Activated T-helper 1 cell treated with anti-CD3 and anti-CD28 coated beads, Interleukin-12 subunit alpha, Interleukin-12 subunit beta, Interleukin-2, Interleukin-4 antibody, amounts not matched to agents 30 ng/mL and 10 ng/mL and 1 ng/mL, durations not matched to agents 14 hours and 24 hours and 36 hours (primary cell): ENCODE data around the gene ANXA2. TPM values are rescaled to one million over a fixed set of nuclear protein-coding genes. Genes with fewer than 3 reads are reported as not detected.
"Not testable (repeated sequence)": the region's sequence is repeated elsewhere in the genome, so short reads cannot be mapped to it uniquely, and the experiment has no call there.

Experiments used
- DNase-seq: peaks from one replicate; pipeline ENCODE4 v3.0.0; 2021; ENCODE audit warnings: low spot score
- H3K27ac Mint-ChIP-seq: one replicate; pipeline ENCODE4 v1.8.0; 2021; ENCODE audit warnings: mild to moderate bottlenecking, mixed read lengths
- H3K27me3 Mint-ChIP-seq: one replicate; pipeline ENCODE4 v1.8.0; 2022; ENCODE audit warnings: mild to moderate bottlenecking, moderate library complexity, mixed read lengths; ENCODE audit not compliant: insufficient read depth
- H3K36me3 Mint-ChIP-seq: one replicate; pipeline ENCODE4 v1.8.0; 2021; ENCODE audit warnings: low read depth, mixed read lengths
- H3K4me1 Mint-ChIP-seq: one replicate; pipeline ENCODE4 v1.8.0; 2021; ENCODE audit warnings: low read depth, mixed read lengths
- H3K4me3 Mint-ChIP-seq: one replicate; pipeline ENCODE4 v1.8.0; 2021; ENCODE audit warnings: mild to moderate bottlenecking, moderate library complexity, mixed read lengths
- H3K9me3 Mint-ChIP-seq: one replicate; pipeline ENCODE4 v1.8.0; 2021; ENCODE audit warnings: mixed read lengths
- intact Hi-C: fragments of 100-400 bp; cut with micrococcal nuclease; formaldehyde crosslinking; loops from one replicate; pipeline ENCODE4 v1.15.1; 2024
- total RNA-seq: library from RNA; stranded (reverse); gene quantifications from 2 replicates; pipeline ENCODE4 v1.2.3, GENCODE V29; 2022

The ANXA2 gene
- total RNA-seq, 1 donor from 2014 or later = 247 TPM

DNA sequence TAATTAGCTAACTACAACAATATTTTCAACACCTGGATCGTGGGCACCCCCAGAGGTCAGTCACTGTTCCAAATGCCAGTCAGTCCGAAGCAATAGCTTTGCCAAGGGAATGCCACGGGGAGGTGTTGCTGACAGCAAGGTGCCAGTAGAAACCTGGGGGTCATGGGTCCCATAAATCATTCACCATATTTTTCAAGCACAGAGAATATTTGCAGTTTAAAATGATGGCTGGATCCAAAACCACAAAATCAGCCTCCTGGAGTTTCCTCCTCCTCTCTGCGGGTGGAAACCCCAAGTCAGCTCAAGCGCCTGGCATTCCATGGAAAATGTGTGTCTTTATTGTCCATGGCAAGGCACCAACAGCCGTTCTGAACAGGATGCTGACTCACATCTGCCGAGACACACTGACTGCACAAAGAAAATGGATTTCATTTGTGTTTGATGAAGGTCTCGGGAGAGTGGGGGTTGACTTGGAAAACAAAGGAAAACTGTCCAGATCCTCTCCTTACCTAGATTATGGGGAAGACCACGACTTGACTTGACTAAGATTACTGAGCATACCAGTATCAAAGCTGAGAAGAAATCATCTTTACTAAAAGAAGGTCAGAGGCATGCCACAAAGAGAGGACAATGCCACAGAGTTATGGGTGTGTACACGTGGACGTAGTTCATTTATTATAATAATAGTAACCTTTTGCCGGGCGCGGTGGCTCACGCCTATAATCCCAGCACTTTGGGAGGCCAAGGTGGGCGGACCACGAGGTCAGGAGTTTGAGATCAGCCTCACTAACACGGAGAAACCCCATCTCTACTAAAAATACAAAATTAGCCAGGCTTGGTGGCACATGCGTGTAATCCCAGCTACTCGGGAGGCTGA, 26.4 kb downstream of the ANXA2 start:
- no peaks in the 10 kb centered on the region for H3K27me3 Mint-ChIP-seq
- no peak for DNase-seq
- peaks cover 39% of the 10 kb centered on the region for H3K36me3 Mint-ChIP-seq
- intact Hi-C loops = loop anchor here (1.0 kb wide), 1 partner anchor 9 kb away; no protein-coding TSS in a partner anchor
- H3K4me1 Mint-ChIP-seq = peaks cover 47% of the 10 kb centered on the region
- peak overlapping the region; percentile 93 for H3K27ac Mint-ChIP-seq
- H3K4me3 Mint-ChIP-seq = peak overlapping the region; percentile 49
- H3K9me3 Mint-ChIP-seq = no peaks in the 10 kb centered on the region

DNA sequence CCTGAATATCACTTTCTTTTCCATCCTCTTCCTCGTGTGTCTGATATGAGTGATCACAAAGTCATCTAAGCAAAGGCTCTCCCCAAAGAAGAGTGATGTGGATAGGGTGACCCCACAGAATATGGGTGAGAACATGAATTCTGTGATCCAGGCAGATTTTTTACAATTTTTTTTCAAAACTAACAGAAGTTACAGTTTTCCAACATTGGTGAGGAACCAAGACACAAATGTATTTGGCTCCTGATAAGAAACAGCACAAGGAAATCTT, 27.0 kb downstream of the ANXA2 start:
- H3K4me3 Mint-ChIP-seq = no peak overlapping the region
- no peaks in the 10 kb centered on the region for H3K27me3 Mint-ChIP-seq
- H3K9me3 Mint-ChIP-seq = no peaks in the 10 kb centered on the region
- DNase-seq = no peak
- peaks cover 38% of the 10 kb centered on the region for H3K36me3 Mint-ChIP-seq
- peaks cover 47% of the 10 kb centered on the region for H3K4me1 Mint-ChIP-seq
- intact Hi-C loops = loop anchor here (1.0 kb wide), 2 partner anchors 9 to 18 kb away; no protein-coding TSS in a partner anchor
- H3K27ac Mint-ChIP-seq = peak overlapping the region; percentile 93

DNA sequence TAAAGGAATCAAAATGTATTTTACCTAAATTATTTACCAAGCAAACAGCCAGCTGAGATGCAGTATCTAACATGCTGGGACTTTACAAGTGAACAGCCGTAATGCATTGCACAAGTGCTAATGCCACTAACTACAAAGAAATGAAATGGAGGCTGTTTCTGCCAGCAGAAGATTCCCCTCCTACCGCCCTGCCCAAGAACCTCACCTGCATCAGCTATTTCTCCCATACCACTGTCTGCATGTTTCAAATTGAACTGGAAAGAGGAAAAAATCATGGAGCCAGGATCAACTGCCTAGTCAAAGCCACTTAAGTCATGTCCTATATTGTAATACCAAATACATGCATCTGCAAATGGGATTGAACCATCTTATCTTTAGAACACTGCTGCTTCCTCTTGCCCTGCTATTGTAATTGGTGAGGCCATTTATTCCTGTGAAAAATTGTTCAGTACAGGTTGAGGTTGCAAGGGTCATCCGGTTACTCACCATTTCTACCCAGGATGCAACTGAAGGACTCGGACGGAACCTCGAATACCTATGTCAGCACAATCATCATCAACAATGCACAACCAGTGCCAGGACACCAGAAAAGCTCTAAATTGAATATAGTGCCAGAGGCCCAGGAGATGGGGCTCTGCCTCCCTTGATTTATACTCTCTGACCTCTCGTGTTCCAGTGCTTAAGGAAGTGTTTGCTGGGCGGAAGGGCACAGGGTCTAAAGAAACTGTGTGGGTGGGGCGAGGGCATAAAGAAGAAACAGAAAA, 27.5 kb downstream of the ANXA2 start:
- Mint-ChIP-seq H3K9me3 (no peaks in the 10 kb centered on the region), H3K4me3 (peak overlapping the region; percentile 32), H3K27ac (peak overlapping the region; percentile 93), H3K36me3 (peaks cover 35% of the 10 kb centered on the region), H3K4me1 (peaks cover 47% of the 10 kb centered on the region), H3K27me3 (no peaks in the 10 kb centered on the region)
- no peak for DNase-seq
- intact Hi-C loops = loop anchor here (1.0 kb wide), 1 partner anchor 19 kb away; no protein-coding TSS in a partner anchor

DNA sequence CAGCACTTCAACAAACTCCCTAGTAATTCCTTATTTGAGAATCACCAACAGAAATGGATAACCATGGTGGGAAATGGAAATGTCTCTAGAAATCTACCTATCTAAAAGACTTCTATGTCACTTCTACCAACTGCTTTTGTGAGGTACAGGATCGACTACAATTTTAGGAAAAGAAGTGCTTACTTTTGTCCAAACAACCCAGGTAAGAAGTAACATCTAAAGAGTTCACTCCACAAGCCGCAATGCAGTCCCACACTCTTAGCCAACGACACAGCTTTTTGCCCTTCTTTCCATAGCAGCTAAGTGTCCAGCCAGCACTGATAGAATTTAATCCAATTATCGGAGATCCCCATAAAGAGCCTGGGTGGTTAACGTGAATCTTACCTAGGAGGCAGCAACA, 28.1 kb downstream of the ANXA2 start:
- Mint-ChIP-seq H3K27ac (peak overlapping the region; percentile 93), H3K36me3 (peaks cover 37% of the 10 kb centered on the region)
- intact Hi-C loops = loop anchor here (1.0 kb wide), 1 partner anchor 20 kb away; no protein-coding TSS in a partner anchor

DNA sequence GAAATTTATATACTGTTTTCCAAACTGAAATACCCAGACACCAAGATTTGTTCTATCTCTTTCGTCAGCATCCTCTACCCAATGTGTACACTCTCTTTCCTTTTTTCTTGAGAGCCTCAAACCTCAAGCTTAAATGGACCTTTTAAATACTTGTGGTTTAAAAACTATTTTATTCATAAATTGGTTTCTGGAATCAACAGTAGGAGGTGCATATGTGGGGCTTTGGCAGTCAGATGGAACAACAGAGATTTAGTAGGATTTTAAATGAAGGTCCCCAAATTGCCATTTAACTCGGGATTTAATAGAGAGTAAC, 33.2 kb downstream of the ANXA2 start:
- intact Hi-C loops = no loop called here
- Mint-ChIP-seq H3K27ac (no peak overlapping the region), H3K4me3 (no peak overlapping the region), H3K9me3 (no peaks in the 10 kb centered on the region), H3K4me1 (peaks cover 36% of the 10 kb centered on the region), H3K27me3 (no peaks in the 10 kb centered on the region), H3K36me3 (peaks cover 44% of the 10 kb centered on the region)
- DNase-seq = no peak

More for the DNA sequence above, 28.1 kb downstream of the ANXA2 start:
- peaks cover 46% of the 10 kb centered on the region for H3K4me1 Mint-ChIP-seq
- no peak overlapping the region for H3K4me3 Mint-ChIP-seq
- no peaks in the 10 kb centered on the region for H3K27me3 Mint-ChIP-seq
- DNase-seq = no peak
- H3K9me3 Mint-ChIP-seq = no peaks in the 10 kb centered on the region

DNA sequence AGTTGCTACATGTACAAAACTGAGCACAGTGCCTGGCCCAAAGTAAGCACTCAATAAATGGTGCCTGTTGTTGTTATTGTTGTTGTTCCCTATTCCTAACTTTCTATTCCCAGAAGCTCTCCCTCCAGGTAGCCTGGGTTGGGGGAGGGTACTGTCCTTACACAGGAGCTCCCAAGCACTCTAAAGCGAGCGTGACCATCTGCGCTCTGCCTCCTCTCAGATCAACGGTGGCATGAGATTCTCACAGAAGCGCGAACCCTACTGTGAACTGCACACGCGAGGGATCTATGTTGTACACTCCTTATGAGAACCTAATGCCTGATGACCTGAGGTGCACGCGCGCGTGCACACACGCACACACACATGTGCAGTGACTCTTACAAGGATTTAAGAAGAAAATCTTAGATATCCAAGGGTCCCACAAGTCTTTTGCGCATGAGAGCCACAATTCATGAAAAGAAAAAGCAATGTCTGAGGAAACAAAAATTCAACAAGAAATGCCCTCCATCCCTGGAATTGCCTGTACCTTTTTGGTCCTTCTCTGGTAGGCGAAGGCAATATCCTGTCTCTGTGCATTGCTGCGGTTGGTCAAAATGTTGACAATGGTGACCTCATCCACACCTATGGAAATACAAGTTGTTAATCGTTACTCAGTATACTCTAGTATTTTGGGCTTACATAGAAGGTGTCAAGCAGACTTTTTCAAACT, 33.7 kb downstream of the ANXA2 start:
- Mint-ChIP-seq H3K4me3 (no peak overlapping the region), H3K36me3 (peaks cover 48% of the 10 kb centered on the region), H3K9me3 (no peaks in the 10 kb centered on the region), H3K27me3 (no peaks in the 10 kb centered on the region), H3K4me1 (peaks cover 36% of the 10 kb centered on the region), H3K27ac (peak overlapping the region; percentile 40)
- DNase-seq = no peak
- intact Hi-C loops = loop anchor here (2.0 kb wide), 1 partner anchor 221 kb away; no protein-coding TSS in a partner anchor

DNA sequence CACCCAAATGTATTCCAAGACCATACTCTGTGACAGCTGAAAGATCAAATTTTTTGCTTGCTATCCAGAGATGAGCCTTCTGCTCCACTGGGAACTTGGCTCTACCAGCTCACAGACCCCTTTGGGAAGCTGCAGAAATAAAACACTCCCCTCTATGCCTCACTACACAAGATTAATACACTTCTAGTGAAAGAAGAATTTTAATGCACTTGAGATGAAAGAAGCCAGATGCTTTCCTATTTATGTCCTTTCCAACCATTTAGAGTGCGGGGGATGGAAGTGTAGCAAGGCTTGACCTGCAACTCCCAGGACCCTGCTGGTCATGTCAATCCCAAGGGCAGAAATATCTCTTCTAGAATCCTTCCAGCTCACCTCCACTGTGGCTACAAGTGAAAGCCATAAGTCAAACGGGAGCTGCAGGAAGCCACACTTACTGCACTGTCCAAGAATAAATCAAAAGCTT, 34.7 kb downstream of the ANXA2 start:
- no peaks in the 10 kb centered on the region for H3K27me3 Mint-ChIP-seq
- peak overlapping the region; percentile 52 for H3K4me3 Mint-ChIP-seq
- no peaks in the 10 kb centered on the region for H3K9me3 Mint-ChIP-seq
- peaks cover 54% of the 10 kb centered on the region for H3K36me3 Mint-ChIP-seq
- H3K27ac Mint-ChIP-seq = peak overlapping the region; percentile 86
- H3K4me1 Mint-ChIP-seq = peaks cover 36% of the 10 kb centered on the region
- DNase-seq = no peak
- intact Hi-C loops = loop anchor here (2.0 kb wide), 1 partner anchor 222 kb away; no protein-coding TSS in a partner anchor

DNA sequence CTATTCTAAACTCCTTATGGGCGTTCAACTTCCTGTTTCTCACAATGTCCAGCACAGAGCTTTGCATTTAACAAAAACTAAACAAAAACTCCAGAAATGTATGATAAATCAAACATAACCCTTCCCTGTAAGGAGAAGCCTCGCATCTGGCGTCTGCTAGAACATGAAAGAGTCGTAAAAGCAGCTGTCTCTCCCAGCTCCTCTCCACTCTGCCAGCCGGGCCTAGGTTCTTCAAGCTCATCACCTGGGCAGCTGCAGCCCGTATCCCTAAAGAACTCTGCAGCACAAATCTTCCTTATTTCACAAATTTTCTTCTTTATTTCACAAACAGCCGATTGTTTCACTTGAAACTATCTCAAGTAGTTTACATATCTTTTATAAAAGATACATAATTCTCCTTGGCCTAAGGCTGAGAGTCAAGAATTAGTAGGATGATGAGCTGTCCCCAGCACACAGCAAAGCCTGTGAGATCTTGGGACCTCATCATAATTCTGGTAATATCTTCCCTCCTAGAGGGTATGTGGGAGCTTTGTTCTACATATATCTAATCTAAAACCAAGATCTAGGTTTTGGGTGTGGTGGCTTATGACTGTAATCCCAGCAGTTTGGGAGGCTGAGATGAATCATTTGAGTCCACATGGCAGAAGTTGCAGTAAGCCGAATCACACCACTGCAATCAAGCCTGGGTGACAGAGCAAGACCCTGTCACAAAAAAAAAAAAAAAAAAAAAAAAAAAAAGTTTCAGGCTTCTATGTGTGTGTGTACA, 35.3 kb downstream of the ANXA2 start:
- Mint-ChIP-seq H3K4me1 (peaks cover 36% of the 10 kb centered on the region), H3K27ac (peak overlapping the region; percentile 82), H3K27me3 (no peaks in the 10 kb centered on the region), H3K36me3 (peaks cover 54% of the 10 kb centered on the region), H3K4me3 (peak overlapping the region; percentile 13), H3K9me3 (no peaks in the 10 kb centered on the region)
- peak; percentile 49 for DNase-seq
- intact Hi-C loops = loop anchor here (1.0 to 2.0 kb wide), 8 partner anchors 9 to 673 kb away; partner anchors contain the start of genes ANXA2, BNIP2 and ICE2

DNA sequence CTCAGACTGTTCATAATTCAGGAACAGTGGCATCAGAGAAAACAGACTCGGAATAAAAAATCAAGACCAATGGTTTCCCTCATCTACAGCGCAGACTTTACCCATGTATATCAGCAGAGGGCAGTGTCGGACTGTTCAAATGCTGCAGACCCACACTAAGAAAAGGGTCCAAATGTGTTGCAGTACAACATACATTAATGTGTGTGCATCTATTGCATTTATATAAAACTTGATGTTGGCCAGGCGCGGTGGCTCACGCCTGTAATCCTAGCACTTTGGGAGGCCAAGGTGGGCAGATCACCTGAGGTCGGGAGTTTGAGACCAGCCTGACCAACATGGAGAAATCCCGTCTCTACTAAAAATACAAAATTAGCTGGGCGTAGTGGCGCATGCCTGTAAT, 38.0 kb downstream of the ANXA2 start:
- H3K4me3 Mint-ChIP-seq, H3K27me3 Mint-ChIP-seq, H3K27ac Mint-ChIP-seq, H3K9me3 Mint-ChIP-seq: not testable (repeated sequence)
- peak; percentile 32 for DNase-seq
- intact Hi-C loops = loop anchor here (1.0 to 5.0 kb wide), 5 partner anchors 85 to 1475 kb away; no protein-coding TSS in a partner anchor
- Mint-ChIP-seq H3K36me3 (peaks cover 76% of the 10 kb centered on the region), H3K4me1 (peaks cover 48% of the 10 kb centered on the region)

DNA sequence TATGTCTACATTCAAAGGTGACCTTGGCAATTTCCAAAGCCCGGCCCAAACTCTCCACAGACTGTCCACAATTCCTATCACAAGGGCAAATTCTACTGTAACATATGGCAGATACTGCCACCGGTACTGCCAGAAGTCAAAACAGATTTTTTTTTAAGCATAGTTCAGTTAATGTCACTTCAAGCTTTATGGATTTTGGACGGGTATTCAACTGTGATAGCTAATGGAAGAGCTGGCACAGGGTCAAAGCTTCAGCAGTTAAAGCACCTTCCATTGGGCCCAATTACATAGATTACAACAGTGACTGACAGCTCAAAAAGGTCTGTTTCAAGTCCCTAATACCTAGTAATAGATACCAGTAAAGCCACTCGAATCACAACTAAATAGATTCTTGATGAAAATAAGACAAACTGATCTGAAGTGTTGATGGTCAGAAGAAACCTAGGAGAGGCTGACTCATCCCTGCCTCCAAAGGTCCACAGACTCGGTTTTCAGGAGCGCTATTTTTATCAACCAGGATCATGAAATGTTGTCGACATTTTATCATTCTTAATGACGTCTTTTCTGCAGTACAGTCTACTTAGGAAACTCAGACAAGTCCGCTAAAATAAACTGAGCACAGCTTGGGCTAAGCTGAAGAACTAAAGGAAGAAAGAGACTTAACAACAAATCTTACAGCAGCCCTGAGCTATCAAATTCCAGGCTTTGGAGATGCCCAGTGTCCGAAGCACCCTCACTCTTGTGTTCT, 38.7 kb downstream of the ANXA2 start:
- Mint-ChIP-seq H3K4me1 (peaks cover 44% of the 10 kb centered on the region), H3K4me3 (no peak overlapping the region), H3K36me3 (peaks cover 74% of the 10 kb centered on the region), H3K9me3 (no peaks in the 10 kb centered on the region), H3K27me3 (no peaks in the 10 kb centered on the region), H3K27ac (no peak overlapping the region)
- no peak for DNase-seq
- intact Hi-C loops = loop anchor here (1.0 to 5.0 kb wide), 5 partner anchors 85 to 1475 kb away; no protein-coding TSS in a partner anchor

DNA sequence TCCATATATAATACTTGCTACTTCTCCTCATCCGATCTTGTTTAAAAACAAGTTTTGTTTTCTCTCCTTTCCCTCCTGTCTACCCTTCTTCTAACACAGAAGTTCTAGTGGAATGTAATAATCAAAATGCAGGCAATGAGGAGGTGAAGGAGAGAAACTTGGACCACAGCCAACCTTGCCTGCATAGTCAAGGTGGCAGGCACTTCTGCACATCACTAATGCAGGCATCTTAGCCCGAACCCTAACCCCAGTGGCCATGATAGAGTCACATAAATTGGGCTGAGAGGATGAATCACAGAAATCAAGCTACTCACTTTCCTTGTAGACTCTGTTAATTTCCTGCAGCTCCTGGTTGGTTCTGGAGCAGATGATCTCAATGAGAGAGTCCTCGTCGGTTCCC, 41.0 kb downstream of the ANXA2 start:
- no peak overlapping the region for H3K4me3 Mint-ChIP-seq
- no peaks in the 10 kb centered on the region for H3K9me3 Mint-ChIP-seq
- H3K4me1 Mint-ChIP-seq = peaks cover 23% of the 10 kb centered on the region
- no peak for DNase-seq
- no peak overlapping the region for H3K27ac Mint-ChIP-seq
- no peaks in the 10 kb centered on the region for H3K27me3 Mint-ChIP-seq
- intact Hi-C loops = loop anchor here (5.0 kb wide), 2 partner anchors 560 to 575 kb away; no protein-coding TSS in a partner anchor
- peaks cover 77% of the 10 kb centered on the region for H3K36me3 Mint-ChIP-seq
